ENCODE measurements around the gene UBE2U.

The UBE2U gene

DNA sequence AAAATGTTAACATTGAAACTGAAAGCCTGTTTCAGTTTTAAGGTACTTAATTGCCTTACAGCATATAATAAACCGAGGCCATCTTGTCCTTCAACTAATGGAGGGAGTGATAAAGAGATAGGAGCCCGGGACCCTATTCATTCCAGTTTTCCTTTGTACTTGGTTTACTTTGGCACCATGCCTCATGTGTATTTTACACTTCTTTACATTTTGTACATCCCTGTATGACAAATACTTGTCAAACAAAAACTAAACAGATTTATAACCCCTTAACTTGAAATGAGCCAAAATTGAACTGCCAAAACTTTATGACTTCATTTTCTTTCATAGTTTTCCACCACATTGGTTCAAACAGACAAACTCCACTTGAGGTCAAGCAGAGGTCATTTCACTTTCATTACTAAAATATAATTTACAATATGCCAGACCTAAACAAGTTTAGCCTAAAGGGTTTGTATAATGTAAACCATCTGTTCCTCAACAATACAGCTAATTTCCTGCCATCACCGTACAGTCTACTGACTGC lies 30.9 kb upstream of the UBE2U start (continued):
- TF ChIP-seq ZFP3 (tag by site-specific recombination; IDR thresholded peaks at IDR 0.05; ENCODE audit: low read depth) (no peak), ZNF157 (tag by site-specific recombination; IDR thresholded peaks at IDR 0.05) (no peak), KLF10 (tag by site-specific recombination; IDR thresholded peaks at IDR 0.05) (peak; percentile 88), ZFP69B (tag by site-specific recombination; IDR thresholded peaks at IDR 0.05) (0 out of 2 replicates have a peak, but pooled peaks have one; percentile 14), SETDB1 (IDR thresholded peaks at IDR 0.05; ENCODE audit: insufficient read length, low read length) (no peak), ZNF514 (tag by site-specific recombination; IDR thresholded peaks at IDR 0.05) (no peak), ZNF658 (tag by site-specific recombination; IDR thresholded peaks at IDR 0.05) (no peak), PRDM1 (tag by site-specific recombination; IDR thresholded peaks at IDR 0.05) (no peak), ZBTB17 (tag by site-specific recombination; IDR thresholded peaks at IDR 0.05) (peak; percentile 32; the same call in 1 of the 2 replicates), BCL11B (tag by site-specific recombination; IDR thresholded peaks at IDR 0.05; ENCODE audit: low read depth) (no peak), ZNF302 (tag by site-specific recombination; IDR thresholded peaks at IDR 0.05; ENCODE audit: low read depth) (peak; percentile 45; the same call in 1 of the 2 replicates), ZNF174 (tag by site-specific recombination; IDR thresholded peaks at IDR 0.05) (peak; percentile 70; the same call in 1 of the 2 replicates), SP2 (tag by site-specific recombination; IDR thresholded peaks at IDR 0.05) (peak; percentile 38; the same call in 1 of the 2 replicates), ZNF426 (tag by site-specific recombination; IDR thresholded peaks at IDR 0.05) (0 out of 2 replicates have a peak, but pooled peaks have one; percentile 7), ZNF366 (tag by site-specific recombination; conservative IDR thresholded peaks at IDR 0.05) (no peak), ZNF23 (tag by site-specific recombination; IDR thresholded peaks at IDR 0.05; ENCODE audit: borderline replicate concordance) (no peak), ZNF354C (tag by site-specific recombination; IDR thresholded peaks at IDR 0.05; ENCODE audit: borderline replicate concordance, low read depth) (no peak), ZSCAN23 (tag by site-specific recombination; IDR thresholded peaks at IDR 0.05) (peak; percentile 82), SP7 (tag by site-specific recombination; IDR thresholded peaks at IDR 0.05) (peak; percentile 92), ZNF571 (tag by site-specific recombination; IDR thresholded peaks at IDR 0.05) (no peak), ZNF510 (tag by site-specific recombination; IDR thresholded peaks at IDR 0.05; ENCODE audit: insufficient replicate concordance) (peak; percentile 2)
- TF ChIP-seq, protein P1, sequence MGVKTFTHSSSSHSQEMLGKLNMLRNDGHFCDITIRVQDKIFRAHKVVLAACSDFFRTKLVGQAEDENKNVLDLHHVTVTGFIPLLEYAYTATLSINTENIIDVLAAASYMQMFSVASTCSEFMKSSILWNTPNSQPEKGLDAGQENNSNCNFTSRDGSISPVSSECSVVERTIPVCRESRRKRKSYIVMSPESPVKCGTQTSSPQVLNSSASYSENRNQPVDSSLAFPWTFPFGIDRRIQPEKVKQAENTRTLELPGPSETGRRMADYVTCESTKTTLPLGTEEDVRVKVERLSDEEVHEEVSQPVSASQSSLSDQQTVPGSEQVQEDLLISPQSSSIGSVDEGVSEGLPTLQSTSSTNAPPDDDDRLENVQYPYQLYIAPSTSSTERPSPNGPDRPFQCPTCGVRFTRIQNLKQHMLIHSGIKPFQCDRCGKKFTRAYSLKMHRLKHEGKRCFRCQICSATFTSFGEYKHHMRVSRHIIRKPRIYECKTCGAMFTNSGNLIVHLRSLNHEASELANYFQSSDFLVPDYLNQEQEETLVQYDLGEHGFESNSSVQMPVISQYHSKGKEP (tag by site-specific recombination; IDR thresholded peaks at IDR 0.05) = peak; percentile 81
- TF ChIP-seq, protein P2, sequence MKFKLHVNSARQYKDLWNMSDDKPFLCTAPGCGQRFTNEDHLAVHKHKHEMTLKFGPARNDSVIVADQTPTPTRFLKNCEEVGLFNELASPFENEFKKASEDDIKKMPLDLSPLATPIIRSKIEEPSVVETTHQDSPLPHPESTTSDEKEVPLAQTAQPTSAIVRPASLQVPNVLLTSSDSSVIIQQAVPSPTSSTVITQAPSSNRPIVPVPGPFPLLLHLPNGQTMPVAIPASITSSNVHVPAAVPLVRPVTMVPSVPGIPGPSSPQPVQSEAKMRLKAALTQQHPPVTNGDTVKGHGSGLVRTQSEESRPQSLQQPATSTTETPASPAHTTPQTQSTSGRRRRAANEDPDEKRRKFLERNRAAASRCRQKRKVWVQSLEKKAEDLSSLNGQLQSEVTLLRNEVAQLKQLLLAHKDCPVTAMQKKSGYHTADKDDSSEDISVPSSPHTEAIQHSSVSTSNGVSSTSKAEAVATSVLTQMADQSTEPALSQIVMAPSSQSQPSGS (tag by site-specific recombination; IDR thresholded peaks at IDR 0.05; ENCODE audit: low read depth) = no peak; the same call in 1 of the 2 replicates
- TF ChIP-seq, protein P3, sequence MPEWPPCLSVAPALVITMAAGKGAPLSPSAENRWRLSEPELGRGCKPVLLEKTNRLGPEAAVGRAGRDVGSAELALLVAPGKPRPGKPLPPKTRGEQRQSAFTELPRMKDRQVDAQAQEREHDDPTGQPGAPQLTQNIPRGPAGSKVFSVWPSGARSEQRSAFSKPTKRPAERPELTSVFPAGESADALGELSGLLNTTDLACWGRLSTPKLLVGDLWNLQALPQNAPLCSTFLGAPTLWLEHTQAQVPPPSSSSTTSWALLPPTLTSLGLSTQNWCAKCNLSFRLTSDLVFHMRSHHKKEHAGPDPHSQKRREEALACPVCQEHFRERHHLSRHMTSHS (tag by site-specific recombination; IDR thresholded peaks at IDR 0.05) = no peak
- TF ChIP-seq, protein P4, sequence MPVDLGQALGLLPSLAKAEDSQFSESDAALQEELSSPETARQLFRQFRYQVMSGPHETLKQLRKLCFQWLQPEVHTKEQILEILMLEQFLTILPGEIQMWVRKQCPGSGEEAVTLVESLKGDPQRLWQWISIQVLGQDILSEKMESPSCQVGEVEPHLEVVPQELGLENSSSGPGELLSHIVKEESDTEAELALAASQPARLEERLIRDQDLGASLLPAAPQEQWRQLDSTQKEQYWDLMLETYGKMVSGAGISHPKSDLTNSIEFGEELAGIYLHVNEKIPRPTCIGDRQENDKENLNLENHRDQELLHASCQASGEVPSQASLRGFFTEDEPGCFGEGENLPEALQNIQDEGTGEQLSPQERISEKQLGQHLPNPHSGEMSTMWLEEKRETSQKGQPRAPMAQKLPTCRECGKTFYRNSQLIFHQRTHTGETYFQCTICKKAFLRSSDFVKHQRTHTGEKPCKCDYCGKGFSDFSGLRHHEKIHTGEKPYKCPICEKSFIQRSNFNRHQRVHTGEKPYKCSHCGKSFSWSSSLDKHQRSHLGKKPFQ (tag by site-specific recombination; IDR thresholded peaks at IDR 0.05) = peak; percentile 82; the same call in 1 of the 2 replicates
- TF ChIP-seq, protein P5, sequence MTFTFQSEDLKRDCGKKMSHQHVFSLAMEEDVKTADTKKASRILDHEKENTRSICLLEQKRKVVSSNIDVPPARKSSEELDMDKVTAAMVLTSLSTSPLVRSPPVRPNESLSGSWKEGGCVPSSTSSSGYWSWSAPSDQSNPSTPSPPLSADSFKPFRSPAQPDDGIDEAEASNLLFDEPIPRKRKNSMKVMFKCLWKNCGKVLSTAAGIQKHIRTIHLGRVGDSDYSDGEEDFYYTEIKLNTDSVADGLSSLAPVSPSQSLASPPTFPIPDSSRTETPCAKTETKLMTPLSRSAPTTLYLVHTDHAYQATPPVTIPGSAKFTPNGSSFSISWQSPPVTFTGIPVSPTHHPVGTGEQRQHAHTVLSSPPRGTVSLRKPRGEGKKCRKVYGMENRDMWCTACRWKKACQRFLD (tag by site-specific recombination; IDR thresholded peaks at IDR 0.05) = no peak
- TF ChIP-seq, protein P6, sequence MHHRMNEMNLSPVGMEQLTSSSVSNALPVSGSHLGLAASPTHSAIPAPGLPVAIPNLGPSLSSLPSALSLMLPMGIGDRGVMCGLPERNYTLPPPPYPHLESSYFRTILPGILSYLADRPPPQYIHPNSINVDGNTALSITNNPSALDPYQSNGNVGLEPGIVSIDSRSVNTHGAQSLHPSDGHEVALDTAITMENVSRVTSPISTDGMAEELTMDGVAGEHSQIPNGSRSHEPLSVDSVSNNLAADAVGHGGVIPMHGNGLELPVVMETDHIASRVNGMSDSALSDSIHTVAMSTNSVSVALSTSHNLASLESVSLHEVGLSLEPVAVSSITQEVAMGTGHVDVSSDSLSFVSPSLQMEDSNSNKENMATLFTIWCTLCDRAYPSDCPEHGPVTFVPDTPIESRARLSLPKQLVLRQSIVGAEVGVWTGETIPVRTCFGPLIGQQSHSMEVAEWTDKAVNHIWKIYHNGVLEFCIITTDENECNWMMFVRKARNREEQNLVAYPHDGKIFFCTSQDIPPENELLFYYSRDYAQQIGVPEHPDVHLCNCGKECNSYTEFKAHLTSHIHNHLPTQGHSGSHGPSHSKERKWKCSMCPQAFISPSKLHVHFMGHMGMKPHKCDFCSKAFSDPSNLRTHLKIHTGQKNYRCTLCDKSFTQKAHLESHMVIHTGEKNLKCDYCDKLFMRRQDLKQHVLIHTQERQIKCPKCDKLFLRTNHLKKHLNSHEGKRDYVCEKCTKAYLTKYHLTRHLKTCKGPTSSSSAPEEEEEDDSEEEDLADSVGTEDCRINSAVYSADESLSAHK (tag by site-specific recombination; IDR thresholded peaks at IDR 0.05) = peak; percentile 74; the same call in 1 of the 2 replicates
- TF ChIP-seq, protein P7, sequence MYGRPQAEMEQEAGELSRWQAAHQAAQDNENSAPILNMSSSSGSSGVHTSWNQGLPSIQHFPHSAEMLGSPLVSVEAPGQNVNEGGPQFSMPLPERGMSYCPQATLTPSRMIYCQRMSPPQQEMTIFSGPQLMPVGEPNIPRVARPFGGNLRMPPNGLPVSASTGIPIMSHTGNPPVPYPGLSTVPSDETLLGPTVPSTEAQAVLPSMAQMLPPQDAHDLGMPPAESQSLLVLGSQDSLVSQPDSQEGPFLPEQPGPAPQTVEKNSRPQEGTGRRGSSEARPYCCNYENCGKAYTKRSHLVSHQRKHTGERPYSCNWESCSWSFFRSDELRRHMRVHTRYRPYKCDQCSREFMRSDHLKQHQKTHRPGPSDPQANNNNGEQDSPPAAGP (tag by site-specific recombination; IDR thresholded peaks at IDR 0.05) = no peak
- TF ChIP-seq, protein P8, sequence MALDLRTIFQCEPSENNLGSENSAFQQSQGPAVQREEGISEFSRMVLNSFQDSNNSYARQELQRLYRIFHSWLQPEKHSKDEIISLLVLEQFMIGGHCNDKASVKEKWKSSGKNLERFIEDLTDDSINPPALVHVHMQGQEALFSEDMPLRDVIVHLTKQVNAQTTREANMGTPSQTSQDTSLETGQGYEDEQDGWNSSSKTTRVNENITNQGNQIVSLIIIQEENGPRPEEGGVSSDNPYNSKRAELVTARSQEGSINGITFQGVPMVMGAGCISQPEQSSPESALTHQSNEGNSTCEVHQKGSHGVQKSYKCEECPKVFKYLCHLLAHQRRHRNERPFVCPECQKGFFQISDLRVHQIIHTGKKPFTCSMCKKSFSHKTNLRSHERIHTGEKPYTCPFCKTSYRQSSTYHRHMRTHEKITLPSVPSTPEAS (tag by site-specific recombination; IDR thresholded peaks at IDR 0.05) = no peak; the same call in 1 of the 2 replicates
